Ovary (tissue), 3 donors: ENCODE measurements around the gene DPM3.

Source experiments
- EP300 ChIP-seq: sonication (generic); formaldehyde crosslinking; IDR thresholded peaks from one replicate; pipeline ENCODE4 v1.6.1; 2017; ENCODE audit warnings: antibody characterized with exemption
- POLR2A ChIP-seq: fragments of 450-650 bp; IDR thresholded peaks from one replicate; pipeline ENCODE4 v1.6.1; 2017; ENCODE audit warnings: antibody characterized with exemption, mild to moderate bottlenecking, moderate library complexity
- TF ChIP-seq, protein P1 (sequence below), 3 donors: fragments of 450-650 bp in 2 of 3; fragments of 200-600 bp in 1 of 3; IDR thresholded peaks; one replicate each; pipeline versions ENCODE4 v1.5.1 to v1.8.0; 2016 to 2022; ENCODE audit warnings: antibody characterized with exemption in 3 of 3, mild to moderate bottlenecking in 1 of 3
- donor health status: DM: no; HTN: no; CAD: no.

DNA sequence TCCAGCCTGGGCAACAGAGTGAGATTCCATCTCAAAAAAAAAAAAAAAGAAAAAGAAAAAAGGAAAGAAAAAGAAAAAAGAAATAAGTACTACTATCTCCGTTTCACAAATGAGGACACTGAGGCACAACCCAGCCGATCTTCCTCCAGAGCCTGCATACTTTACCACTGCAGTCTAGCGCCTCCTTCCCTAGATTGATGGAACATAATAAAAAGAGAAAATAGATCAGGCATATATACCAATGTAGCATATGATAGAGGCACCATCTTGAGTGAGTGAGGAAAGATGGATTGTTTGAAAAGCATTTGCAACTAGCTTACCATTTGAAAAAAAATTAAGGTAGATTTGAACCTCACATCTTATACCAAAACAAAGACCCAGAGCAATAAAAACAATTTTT lies 5.2 kb upstream of the DPM3 start:
- TF ChIP-seq, protein P1, sequence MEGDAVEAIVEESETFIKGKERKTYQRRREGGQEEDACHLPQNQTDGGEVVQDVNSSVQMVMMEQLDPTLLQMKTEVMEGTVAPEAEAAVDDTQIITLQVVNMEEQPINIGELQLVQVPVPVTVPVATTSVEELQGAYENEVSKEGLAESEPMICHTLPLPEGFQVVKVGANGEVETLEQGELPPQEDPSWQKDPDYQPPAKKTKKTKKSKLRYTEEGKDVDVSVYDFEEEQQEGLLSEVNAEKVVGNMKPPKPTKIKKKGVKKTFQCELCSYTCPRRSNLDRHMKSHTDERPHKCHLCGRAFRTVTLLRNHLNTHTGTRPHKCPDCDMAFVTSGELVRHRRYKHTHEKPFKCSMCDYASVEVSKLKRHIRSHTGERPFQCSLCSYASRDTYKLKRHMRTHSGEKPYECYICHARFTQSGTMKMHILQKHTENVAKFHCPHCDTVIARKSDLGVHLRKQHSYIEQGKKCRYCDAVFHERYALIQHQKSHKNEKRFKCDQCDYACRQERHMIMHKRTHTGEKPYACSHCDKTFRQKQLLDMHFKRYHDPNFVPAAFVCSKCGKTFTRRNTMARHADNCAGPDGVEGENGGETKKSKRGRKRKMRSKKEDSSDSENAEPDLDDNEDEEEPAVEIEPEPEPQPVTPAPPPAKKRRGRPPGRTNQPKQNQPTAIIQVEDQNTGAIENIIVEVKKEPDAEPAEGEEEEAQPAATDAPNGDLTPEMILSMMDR (IDR thresholded peaks at IDR 0.05), result no peak
- no peak for TF ChIP-seq POLR2A
- TF ChIP-seq EP300, result no peak
